Activated B cell treated with CpG ODN at 0.5 μM for 24 hours (primary cell): ENCODE results near the gene GNL2. TPM values are rescaled to one million over a fixed set of nuclear protein-coding genes. Genes with fewer than 3 reads are reported as not detected.

ENCODE experiments used
- ATAC-seq: fragments of 200-7000 bp; cut with Tn5 transposase; one replicate; pipeline ENCODE4 v1.10.0; 2021; ENCODE audit warnings: low read depth, mild to moderate bottlenecking, moderate library complexity
- CTCF ChIA-PET: fragments of 350-600 bp; sonication (Branson Sonifier 250); formaldehyde crosslinking; loops from one replicate; lab custom pipeline; 2021; ENCODE audit warnings: antibody characterized with exemption; lab: Charles Lee
- POLR2A ChIA-PET: fragments of 350-600 bp; sonication (Branson Sonifier 250); formaldehyde crosslinking; loops from one replicate; lab custom pipeline; 2021; ENCODE audit warnings: antibody characterized with exemption; lab: Charles Lee
- DNase-seq: peaks from one replicate; pipeline ENCODE4 v3.0.0; 2022
- H3K27ac Mint-ChIP-seq: one replicate; pipeline ENCODE4 v1.8.0; 2020; ENCODE audit warnings: mixed read lengths
- H3K27me3 Mint-ChIP-seq: one replicate; pipeline ENCODE4 v1.8.0; 2021; ENCODE audit warnings: mixed read lengths
- H3K36me3 Mint-ChIP-seq: one replicate; pipeline ENCODE4 v1.8.0; 2021; ENCODE audit warnings: low read depth, mixed read lengths
- H3K4me1 Mint-ChIP-seq: one replicate; pipeline ENCODE4 v1.8.0; 2021; ENCODE audit warnings: mixed read lengths
- H3K4me3 Mint-ChIP-seq: one replicate; pipeline ENCODE4 v1.8.0; 2020; ENCODE audit warnings: mild to moderate bottlenecking, mixed read lengths
- H3K9me3 Mint-ChIP-seq: one replicate; pipeline ENCODE4 v1.8.0; 2020; ENCODE audit warnings: mixed read lengths
- intact Hi-C: fragments of 100-400 bp; cut with micrococcal nuclease; formaldehyde crosslinking; loops from one replicate; pipeline ENCODE4 v1.15.1; 2024
- total RNA-seq: library from RNA; stranded (reverse); gene quantifications from 2 replicates; pipeline ENCODE4 v1.2.3, GENCODE V29; 2022
- TF ChIP-seq, protein P1 (sequence below): fragments of 200-600 bp; IDR thresholded peaks from one replicate; pipeline ENCODE4 v1.8.0; 2022; ENCODE audit warnings: antibody characterized with exemption, mild to moderate bottlenecking

The GNL2 gene
- total RNA-seq, 1 donor from 2014 or later, result 68.0 TPM

DNA sequence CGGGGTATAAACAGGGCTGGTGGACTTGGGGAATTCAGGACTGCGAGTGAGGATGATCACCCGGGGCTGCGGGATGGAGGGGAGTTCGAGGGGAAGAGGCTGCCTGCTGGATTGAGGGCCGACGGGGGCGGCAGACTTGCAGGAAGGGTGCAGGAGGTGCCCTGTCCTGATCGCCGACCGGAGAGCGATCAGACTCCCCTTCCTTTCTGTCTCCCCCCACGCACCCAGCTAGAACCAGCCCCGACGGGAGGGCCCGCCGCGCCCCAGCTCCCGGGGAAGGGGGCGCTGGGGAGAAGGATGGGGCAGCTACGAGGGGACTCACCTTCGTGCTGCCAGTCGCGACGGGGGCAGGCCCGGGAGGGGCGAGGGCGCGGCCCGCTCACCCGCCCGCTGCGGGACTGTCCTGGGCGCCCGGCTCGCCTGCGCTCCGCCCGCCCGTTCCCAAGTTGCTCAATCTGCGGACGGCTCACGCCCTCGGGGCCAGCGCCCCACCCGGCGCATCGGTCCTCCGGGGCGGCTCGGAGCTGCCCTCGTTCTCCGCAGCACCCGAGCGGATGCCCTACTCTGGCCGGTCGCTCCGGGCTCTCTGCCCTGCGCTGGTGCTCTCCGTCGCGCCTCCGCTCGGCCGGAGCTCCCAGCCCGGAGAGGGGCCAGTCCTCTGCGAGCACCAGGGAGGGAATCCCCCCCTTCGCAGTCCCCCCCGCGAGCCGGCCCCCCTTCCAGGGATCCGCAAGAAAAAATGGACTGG lies 38.7 kb upstream of the GNL2 start, which contains the start of gene RSPO1:
Gene RSPO1, minus strand, starts transcription at position 649 of the 748 bp plus-strand sequence. CDS start 5,231 bp downstream, outside the sequence.
- H3K27ac Mint-ChIP-seq, result no peak within 1 kb of the TSS
- ChIA-PET CTCF (no interaction called here), POLR2A (no interaction called here)

DNA sequence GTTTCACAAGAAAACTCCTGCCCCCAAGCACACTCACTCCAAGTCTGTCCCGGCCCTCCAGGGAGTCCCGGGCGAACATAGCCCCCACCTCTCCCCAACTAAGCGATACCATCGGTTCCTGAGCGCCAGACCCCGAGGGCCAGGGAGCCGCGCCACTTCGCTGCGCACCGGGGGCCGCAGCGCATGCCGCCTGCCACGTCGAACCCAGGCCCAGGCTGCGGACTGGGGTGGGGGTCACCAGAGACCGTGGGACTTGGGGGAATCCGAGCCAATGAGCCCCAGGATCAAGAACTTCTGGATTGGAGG lies 38.2 kb upstream of the GNL2 start:
- H3K9me3 Mint-ChIP-seq, result no peaks in the 10 kb centered on the region
- POLR2A ChIA-PET, result no interaction called here
- intact Hi-C loops, result no loop called here
- CTCF ChIA-PET, result no interaction called here
- TF ChIP-seq, protein P1, sequence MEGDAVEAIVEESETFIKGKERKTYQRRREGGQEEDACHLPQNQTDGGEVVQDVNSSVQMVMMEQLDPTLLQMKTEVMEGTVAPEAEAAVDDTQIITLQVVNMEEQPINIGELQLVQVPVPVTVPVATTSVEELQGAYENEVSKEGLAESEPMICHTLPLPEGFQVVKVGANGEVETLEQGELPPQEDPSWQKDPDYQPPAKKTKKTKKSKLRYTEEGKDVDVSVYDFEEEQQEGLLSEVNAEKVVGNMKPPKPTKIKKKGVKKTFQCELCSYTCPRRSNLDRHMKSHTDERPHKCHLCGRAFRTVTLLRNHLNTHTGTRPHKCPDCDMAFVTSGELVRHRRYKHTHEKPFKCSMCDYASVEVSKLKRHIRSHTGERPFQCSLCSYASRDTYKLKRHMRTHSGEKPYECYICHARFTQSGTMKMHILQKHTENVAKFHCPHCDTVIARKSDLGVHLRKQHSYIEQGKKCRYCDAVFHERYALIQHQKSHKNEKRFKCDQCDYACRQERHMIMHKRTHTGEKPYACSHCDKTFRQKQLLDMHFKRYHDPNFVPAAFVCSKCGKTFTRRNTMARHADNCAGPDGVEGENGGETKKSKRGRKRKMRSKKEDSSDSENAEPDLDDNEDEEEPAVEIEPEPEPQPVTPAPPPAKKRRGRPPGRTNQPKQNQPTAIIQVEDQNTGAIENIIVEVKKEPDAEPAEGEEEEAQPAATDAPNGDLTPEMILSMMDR, result no peak
- DNase-seq (no peak), ATAC-seq (no peak)
- peaks cover 71% of the 10 kb centered on the region for H3K27me3 Mint-ChIP-seq
- H3K36me3 Mint-ChIP-seq, result no peaks in the 10 kb centered on the region
- no peak overlapping the region for H3K4me3 Mint-ChIP-seq
- H3K27ac Mint-ChIP-seq, result no peak overlapping the region
- peaks cover 16% of the 10 kb centered on the region for H3K4me1 Mint-ChIP-seq

More for the DNA sequence above, 38.7 kb upstream of the GNL2 start, which contains the start of gene RSPO1:
- peaks cover 16% of the 10 kb centered on the region for H3K4me1 Mint-ChIP-seq
- H3K9me3 Mint-ChIP-seq, result no peaks in the 10 kb centered on the region
- DNase-seq (no peak), ATAC-seq (peak; percentile 28)
- TF ChIP-seq, protein P1, result no peak
- H3K4me3 Mint-ChIP-seq, result no peak within 1 kb of the TSS
- H3K27me3 Mint-ChIP-seq, result peaks cover 68% of the 10 kb centered on the region
- H3K36me3 Mint-ChIP-seq, result no peaks in the 10 kb centered on the region
- intact Hi-C loops, result no loop called here

DNA sequence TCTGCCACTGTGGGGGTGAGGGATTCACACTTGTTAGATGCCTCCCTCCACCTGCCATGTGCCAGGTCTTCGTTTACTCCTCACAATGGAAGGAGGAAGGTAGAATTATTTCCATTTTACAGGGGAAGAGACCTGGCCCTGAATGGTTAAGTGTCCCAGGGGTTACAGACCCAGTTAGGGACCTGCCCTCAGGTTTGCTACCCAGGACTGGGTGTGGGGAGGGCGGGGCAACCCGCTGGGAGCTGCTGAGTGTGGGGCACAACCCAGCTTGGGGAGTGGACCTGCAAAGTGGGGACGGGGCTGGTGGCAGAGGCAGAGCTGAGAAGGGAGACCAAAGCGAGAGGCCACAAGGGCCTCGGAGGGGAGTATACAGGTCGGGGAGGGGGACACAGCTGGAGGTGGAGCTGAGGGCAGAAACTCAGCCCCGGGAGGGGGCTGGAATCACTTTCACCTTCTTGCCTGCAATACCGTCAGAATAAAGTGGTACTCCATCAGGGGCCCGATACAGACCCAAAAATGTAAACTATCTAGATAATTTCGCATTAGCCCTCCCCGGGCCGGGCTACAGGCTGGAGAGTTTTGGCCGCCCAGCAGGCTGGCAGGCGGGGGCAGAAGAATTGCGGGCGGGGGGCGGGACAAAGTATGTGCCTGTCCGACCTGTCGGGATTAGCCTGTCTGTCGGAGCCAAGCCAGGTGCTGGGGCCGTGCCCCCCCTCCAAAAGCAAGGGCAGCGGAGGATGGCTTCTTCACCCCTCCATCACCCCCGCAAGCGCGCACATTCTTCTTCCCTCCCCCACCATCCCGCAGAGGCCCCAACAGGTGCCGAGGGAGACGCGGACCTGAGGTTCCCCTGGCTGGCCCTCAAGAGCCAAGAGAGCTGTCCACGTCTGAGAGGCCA lies 37.6 kb upstream of the GNL2 start:
- TF ChIP-seq, protein P1, result no peak
- peaks cover 16% of the 10 kb centered on the region for H3K4me1 Mint-ChIP-seq
- ATAC-seq (no peak), DNase-seq (no peak)
- no peaks in the 10 kb centered on the region for H3K36me3 Mint-ChIP-seq
- H3K4me3 Mint-ChIP-seq, result no peak overlapping the region
- intact Hi-C loops, result no loop called here
- H3K9me3 Mint-ChIP-seq, result no peaks in the 10 kb centered on the region
- H3K27ac Mint-ChIP-seq, result no peak overlapping the region
- peaks cover 75% of the 10 kb centered on the region for H3K27me3 Mint-ChIP-seq
- CTCF ChIA-PET, result no interaction called here
- POLR2A ChIA-PET, result no interaction called here

- no peak for DNase-seq
- Mint-ChIP-seq H3K4me3 (no peak overlapping the region), H3K27me3 (peaks cover 80% of the 10 kb centered on the region), H3K36me3 (no peaks in the 10 kb centered on the region), H3K9me3 (no peaks in the 10 kb centered on the region), H3K4me1 (peaks cover 16% of the 10 kb centered on the region), H3K27ac (no peak overlapping the region)
- ChIA-PET CTCF (no interaction called here), POLR2A (no interaction called here)
- no peak for ATAC-seq
- TF ChIP-seq, protein P1, result no peak
- intact Hi-C loops, result no loop called here
Measured at GRCh38 chr1:37631036-37631435, 35.3 kb upstream of the GNL2 start.
